ENCODE data around the gene NCOA3. TPM values are rescaled to one million over a fixed set of nuclear protein-coding genes. Genes with fewer than 3 reads are reported as not detected.

NCOA3 gene
- total and polyA plus RNA-seq, 10 of the 15 experiments (the other 5 are each of a cell fraction or from before 2014, with no cell fraction given) = 16.9 to 96.2 (median 73.6) TPM

- no peak for TF ChIP-seq KLF5 (IDR thresholded peaks at IDR 0.05; ENCODE audit: partially characterized antibody)
These were observed 48.0 kb downstream of the NCOA3 start (continued) for GRCh38 chr20:47549671-47550070.

- Histone ChIP-seq H3K9me3 (replicated peaks; ENCODE audit: control insufficient read depth, insufficient read depth, low read length) (peaks cover 4% of the 10 kb centered on the region; the same call in 1 of the 3 replicates), H3K4me3 (no peak overlapping the region), H3K4me1 (ENCODE audit: control insufficient read depth, insufficient read depth, low read length) (no peaks in the 10 kb centered on the region), H2AFZ (ENCODE audit: control insufficient read depth, low read depth, low read length) (no peak overlapping the region), H3K79me2 (ENCODE audit: control insufficient read depth, insufficient read depth, low read length) (peaks cover 72% of the 10 kb centered on the region), H3K27ac (ENCODE audit: control insufficient read depth, insufficient read depth) (no peak overlapping the region), H3K9ac (ENCODE audit: control insufficient read depth, insufficient read depth, low read length) (no peak overlapping the region), H3K36me3 (ENCODE audit: control insufficient read depth in 2 of 2, insufficient read depth in 2 of 2, low read length in 1 of 2) (peaks cover 2 to 22% of the 10 kb centered on the region in 2 experiments), H4K20me1 (ENCODE audit: control insufficient read depth, insufficient read depth) (no peaks in the 10 kb centered on the region; the same call in 1 of the 2 replicates), H3K27me3 (replicated peaks in 1 of 2; ENCODE audit: control insufficient read depth in 2 of 2, insufficient read depth in 2 of 2, low read length in 1 of 2) (no peaks in the 10 kb centered on the region), H3K4me2 (ENCODE audit: control insufficient read depth, insufficient read depth) (no peak overlapping the region)
- TF ChIP-seq ZBED1 (IDR thresholded peaks at IDR 0.05; ENCODE audit: borderline replicate concordance) (no peak), CREM (IDR thresholded peaks at IDR 0.05; ENCODE audit: low read depth) (no peak), LARP7 (IDR thresholded peaks at IDR 0.05) (no peak), CHD4 (IDR thresholded peaks at IDR 0.05) (no peak), USF2 (IDR thresholded peaks at IDR 0.05; ENCODE audit: borderline replicate concordance, low read depth, low read length) (no peak), GABPA (IDR thresholded peaks at IDR 0.05; ENCODE audit: low read depth) (no peak), MYC (IDR thresholded peaks at IDR 0.05; ENCODE audit: insufficient read depth, insufficient read length, insufficient replicate concordance, low read length, severe bottlenecking) (no peak), KLF5 (IDR thresholded peaks at IDR 0.05; ENCODE audit: partially characterized antibody) (no peak), SMAD1 (IDR thresholded peaks at IDR 0.05; ENCODE audit: low read depth, partially characterized antibody) (no peak), EED (IDR thresholded peaks at IDR 0.05; ENCODE audit: low read depth) (no peak), REST (IDR thresholded peaks at IDR 0.05; ENCODE audit: low read depth, low read length) (no peak)
- TF ChIP-seq, protein P1, sequence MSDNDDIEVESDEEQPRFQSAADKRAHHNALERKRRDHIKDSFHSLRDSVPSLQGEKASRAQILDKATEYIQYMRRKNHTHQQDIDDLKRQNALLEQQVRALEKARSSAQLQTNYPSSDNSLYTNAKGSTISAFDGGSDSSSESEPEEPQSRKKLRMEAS (IDR thresholded peaks at IDR 0.05; ENCODE audit: low read depth, low read length) = no peak
- TF ChIP-seq, protein P2, sequence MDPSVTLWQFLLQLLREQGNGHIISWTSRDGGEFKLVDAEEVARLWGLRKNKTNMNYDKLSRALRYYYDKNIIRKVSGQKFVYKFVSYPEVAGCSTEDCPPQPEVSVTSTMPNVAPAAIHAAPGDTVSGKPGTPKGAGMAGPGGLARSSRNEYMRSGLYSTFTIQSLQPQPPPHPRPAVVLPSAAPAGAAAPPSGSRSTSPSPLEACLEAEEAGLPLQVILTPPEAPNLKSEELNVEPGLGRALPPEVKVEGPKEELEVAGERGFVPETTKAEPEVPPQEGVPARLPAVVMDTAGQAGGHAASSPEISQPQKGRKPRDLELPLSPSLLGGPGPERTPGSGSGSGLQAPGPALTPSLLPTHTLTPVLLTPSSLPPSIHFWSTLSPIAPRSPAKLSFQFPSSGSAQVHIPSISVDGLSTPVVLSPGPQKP (IDR thresholded peaks at IDR 0.05; ENCODE audit: low read depth, low read length) = no peak
- FAIRE-seq (no peak), ATAC-seq (no peak), DNase-seq (ENCODE audit: low read depth, low spot score) (no peak)
- intact Hi-C loops (cut with micrococcal nuclease; ENCODE audit: unreplicated experiment) = no loop called here
- ChIA-PET RAD21 (ENCODE audit: unreplicated experiment) (no interaction called here), POLR2A (no interaction called here), SMC1A (ENCODE audit: uncharacterized antibody, unreplicated experiment) (interaction anchor here (1.0 kb wide), 1 partner anchor 42 kb away, joined by 3 read pairs; no protein-coding TSS in a partner anchor), CTCF (no interaction called here)
- 87% methylated on average over 5 of the region's 5 CpGs for WGBS (ENCODE audit: insufficient coverage, insufficient replicate concordance, low lambda C conversion rate, missing lambda C conversion rate)
- BruUV-seq (replicated peaks) = TSS peak; percentile 16
- in situ Hi-C loops (cut with MboI) = no loop called here
These were observed 49.5 kb downstream of the NCOA3 start for GRCh38 chr20:47551222-47551621.

Measured in GM12878 (cell line).